Common myeloid progenitor, CD34-positive (primary cell): ENCODE data around the gene APOL4.

Source experiments
- CTCF ChIA-PET: fragments of 350-600 bp; sonication (Branson Sonifier 250); formaldehyde crosslinking; loops from one replicate; lab custom pipeline; 2021; ENCODE audit warnings: antibody characterized with exemption; lab: Charles Lee
- POLR2A ChIA-PET: fragments of 350-600 bp; sonication (Branson Sonifier 250); formaldehyde crosslinking; loops from one replicate; lab custom pipeline; 2021; ENCODE audit warnings: antibody characterized with exemption; lab: Charles Lee
- DNase-seq, 3 donors: peaks; one replicate each; pipeline versions ENCODE4 v3.0.0 to v3.0.0-alpha.2; 2013
- H3K27ac ChIP-seq, 2 experiments: 1 replicate in 1 of 2; 2 replicates in 1 of 2; pipeline ENCODE4 v1.7.0; 2013; ENCODE audit warnings: inconsistent platforms in 2 of 2, low read length in 2 of 2, mild to moderate bottlenecking in 2 of 2, low read depth in 1 of 2, moderate library complexity in 1 of 2; ENCODE audit not compliant: severe bottlenecking in 2 of 2, insufficient read depth in 1 of 2, poor library complexity in 1 of 2
- H3K27me3 ChIP-seq, 5 experiments: replicated peaks in 2 of 5; 1 replicate in 3 of 5; 2 replicates in 2 of 5; pipeline versions ENCODE4 v1.6.1 to v1.7.0; 2013; ENCODE audit warnings: low read length in 4 of 5, mild to moderate bottlenecking in 2 of 5, moderate library complexity in 2 of 5, inconsistent platforms in 1 of 5; ENCODE audit not compliant: insufficient read depth in 5 of 5, control insufficient read depth in 4 of 5
- H3K36me3 ChIP-seq, 4 experiments: 1 replicate in 2 of 4; 2 replicates in 2 of 4; pipeline versions ENCODE4 v1.6.1 to v1.7.0; 2013; ENCODE audit warnings: low read length in 3 of 4, control low read depth in 1 of 4, mild to moderate bottlenecking in 1 of 4; ENCODE audit not compliant: control insufficient read depth in 4 of 4, insufficient read depth in 4 of 4
- H3K4me1 ChIP-seq, 4 experiments: 1 replicate in 3 of 4; 2 replicates in 1 of 4; pipeline versions ENCODE4 v1.6.1 to v1.7.1; 2013; ENCODE audit warnings: low read length in 3 of 4, mild to moderate bottlenecking in 3 of 4, control low read depth in 1 of 4, inconsistent platforms in 1 of 4, moderate library complexity in 1 of 4; ENCODE audit not compliant: control insufficient read depth in 4 of 4, insufficient read depth in 4 of 4; ENCODE audit errors: control extremely low read depth in 1 of 4
- H3K4me3 ChIP-seq, 7 experiments: 1 replicate in 4 of 7; 2 replicates in 3 of 7; pipeline versions ENCODE4 v1.5.1 to v1.7.0; 2013; ENCODE audit warnings: mild to moderate bottlenecking in 7 of 7, low read length in 6 of 7, moderate library complexity in 6 of 7, inconsistent platforms in 2 of 7, low read depth in 2 of 7, control low read depth in 1 of 7; ENCODE audit not compliant: insufficient read depth in 4 of 7, control insufficient read depth in 1 of 7; ENCODE audit errors: extremely low read depth in 1 of 7
- H3K9me3 ChIP-seq, 5 experiments: 1 replicate in 4 of 5; 2 replicates in 1 of 5; pipeline versions ENCODE4 v1.6.1 to v1.7.1; 2013; ENCODE audit warnings: low read length in 4 of 5, mild to moderate bottlenecking in 2 of 5, inconsistent platforms in 1 of 5, low read depth in 1 of 5, moderate library complexity in 1 of 5; ENCODE audit not compliant: control insufficient read depth in 4 of 5, insufficient read depth in 2 of 5; ENCODE audit errors: control extremely low read depth in 1 of 5
- WGBS: methylation state at CpG from one replicate; pipeline ENCODE4 v1.1.5; 2013; ENCODE audit not compliant: insufficient coverage; 5-methylcytosine and 5-hydroxymethylcytosine counted together

The APOL4 gene

DNA sequence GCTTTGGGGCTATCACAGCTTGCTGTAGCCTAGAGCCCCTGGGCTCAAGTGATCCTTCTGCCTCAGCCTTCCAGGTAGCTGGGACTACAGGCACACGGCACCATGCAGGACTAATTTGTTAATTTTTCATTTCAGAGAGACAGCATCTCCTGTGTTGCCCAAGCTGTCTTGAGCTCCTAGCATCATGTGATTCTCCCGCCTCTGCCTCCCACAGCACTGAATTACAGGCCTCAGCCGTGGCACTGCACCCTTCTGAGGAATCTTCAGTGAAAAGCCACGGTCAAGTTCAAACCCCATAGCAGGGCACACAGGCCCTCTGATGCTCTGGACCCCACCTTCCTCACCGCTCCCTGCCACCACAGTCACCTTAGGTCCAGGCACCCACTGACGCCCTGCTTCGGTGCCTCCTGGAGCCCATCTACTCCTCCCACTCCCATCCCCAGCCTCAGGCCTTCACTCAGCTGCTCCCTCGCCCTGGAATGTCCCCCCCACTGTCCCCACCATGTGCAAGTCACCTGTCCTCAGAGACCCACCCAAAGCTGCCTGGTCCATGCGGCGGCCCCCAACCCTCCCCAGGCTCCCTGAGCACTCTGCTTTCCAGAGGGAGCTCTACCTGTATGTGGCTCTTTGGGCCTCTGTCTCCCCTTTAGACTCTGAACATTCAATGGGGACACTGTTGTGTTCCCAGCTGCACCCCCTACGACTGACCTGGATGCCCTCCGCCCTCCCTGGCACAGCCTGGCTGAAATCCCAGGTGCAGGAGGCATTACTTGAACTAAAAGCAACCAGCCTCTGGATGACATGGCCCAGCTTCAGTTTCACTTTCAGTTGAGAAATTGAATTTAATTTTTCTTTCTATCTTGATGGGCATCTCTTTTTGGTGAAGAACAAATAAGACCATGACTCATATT is 36.1 kb upstream of the APOL4 start:
- peaks cover 9 to 32% (median 26%) of the 10 kb centered on the region in 4 experiments for H3K4me1 ChIP-seq
- ChIA-PET CTCF (interaction anchor here (0.6 to 6.0 kb wide), 15 partner anchors 10 to 59 kb away, joined by 3 to 29 read pairs (median 4); partner anchors contain the start of gene APOL1), POLR2A (no interaction called here)
- H3K36me3 ChIP-seq: peaks cover 6 to 35% (median 19%) of the 10 kb centered on the region in 4 experiments
- H3K27ac ChIP-seq: peak overlapping the region in 1 of 2 experiments; percentile 93
- WGBS: 82% methylated on average over 12 of the region's 12 CpGs
- peak in 2 of 3 donors; percentile 42 to 45 for DNase-seq
- H3K4me3 ChIP-seq: peak overlapping the region; percentile 11 to 99 (median 89)
- peaks cover 0 to 3% (median 0%) of the 10 kb centered on the region in 5 experiments for H3K9me3 ChIP-seq
- no peaks in the 10 kb centered on the region for H3K27me3 ChIP-seq

- Histone ChIP-seq H3K27me3 (no peaks in the 10 kb centered on the region), H3K4me3 (no peak overlapping the region), H3K4me1 (peaks cover 9 to 32% (median 26%) of the 10 kb centered on the region in 4 experiments), H3K36me3 (peaks cover 6 to 41% (median 28%) of the 10 kb centered on the region in 4 experiments), H3K9me3 (peaks cover 0 to 3% (median 0%) of the 10 kb centered on the region in 5 experiments), H3K27ac (no peak overlapping the region)
- POLR2A ChIA-PET: no interaction called here
- WGBS: 99% methylated on average over 9 of the region's 14 CpGs
- no peak for DNase-seq
- CTCF ChIA-PET: interaction anchor here (0.8 to 6.0 kb wide), 9 partner anchors 9 to 50 kb away, joined by 3 to 29 read pairs (median 4); no protein-coding TSS in a partner anchor
These were observed 35.0 kb upstream of the APOL4 start for GRCh38 chr22:36236388-36237319.

DNA sequence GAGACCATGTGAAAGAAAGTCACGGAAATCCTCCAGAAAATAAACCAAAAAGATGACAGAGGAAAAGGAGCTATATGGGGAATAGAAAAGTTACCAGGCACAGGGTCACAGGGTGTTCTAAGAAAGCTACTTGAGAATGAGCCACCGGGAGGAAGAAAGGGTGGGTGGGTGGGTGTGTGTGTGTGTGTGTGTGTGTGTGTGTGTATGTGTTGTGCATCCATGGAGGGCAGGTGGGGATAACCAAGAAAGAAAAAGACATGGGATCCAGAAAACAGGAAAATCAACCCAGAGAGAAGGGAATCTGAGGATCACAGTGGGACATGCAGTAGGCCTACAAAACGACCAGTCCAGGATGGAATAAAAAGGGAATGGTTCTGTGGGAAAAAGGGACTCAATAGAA is 34.0 kb upstream of the APOL4 start:
- Histone ChIP-seq H3K36me3 (peaks cover 6 to 50% (median 33%) of the 10 kb centered on the region in 4 experiments), H3K4me1 (peaks cover 9 to 32% (median 26%) of the 10 kb centered on the region in 4 experiments)
- CTCF ChIA-PET: interaction anchor here (1.0 to 6.0 kb wide), 4 partner anchors 8 to 51 kb away, joined by 3 to 29 read pairs (median 8); no protein-coding TSS in a partner anchor

GRCh38 chr22:36234919-36235318 is 33.3 kb upstream of the APOL4 start:
- DNase-seq: no peak
- Histone ChIP-seq H3K27me3 (no peaks in the 10 kb centered on the region), H3K36me3 (peaks cover 9 to 57% (median 37%) of the 10 kb centered on the region in 4 experiments), H3K9me3 (peaks cover 0 to 3% (median 0%) of the 10 kb centered on the region in 5 experiments), H3K4me3 (no peak overlapping the region), H3K4me1 (peaks cover 9 to 31% (median 26%) of the 10 kb centered on the region in 4 experiments), H3K27ac (no peak overlapping the region)
- CTCF ChIA-PET: no interaction called here
- WGBS: 80% methylated on average over 2 of the region's 2 CpGs
- POLR2A ChIA-PET: no interaction called here

More for the DNA sequence above, 34.0 kb upstream of the APOL4 start:
- no peak overlapping the region for H3K27ac ChIP-seq
- POLR2A ChIA-PET: no interaction called here
- WGBS: no CpG with 5 or more reads among the region's 3 CpGs
- peaks cover 0 to 3% (median 0%) of the 10 kb centered on the region in 5 experiments for H3K9me3 ChIP-seq
- H3K27me3 ChIP-seq: no peaks in the 10 kb centered on the region
- DNase-seq: no peak
- no peak overlapping the region for H3K4me3 ChIP-seq

DNA sequence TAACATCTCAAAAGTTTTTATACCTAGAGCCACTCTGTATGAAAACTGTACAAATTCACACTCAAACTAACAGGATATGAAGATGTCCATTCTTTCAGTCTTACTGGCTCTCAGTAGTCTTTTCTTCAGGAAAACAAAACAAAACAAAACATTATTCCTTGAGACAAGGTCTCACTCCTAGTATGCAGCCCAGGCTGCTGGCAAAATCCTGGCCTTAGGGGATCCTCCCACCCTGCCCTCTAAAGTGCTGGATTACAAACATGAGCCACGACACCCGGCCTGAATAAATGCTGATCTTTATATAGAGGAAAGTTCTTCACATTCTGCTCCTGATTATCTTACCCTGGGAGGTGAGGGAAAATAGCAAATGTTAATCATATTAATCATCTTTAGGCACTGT is 32.6 kb upstream of the APOL4 start:
- peaks cover 9 to 62% (median 38%) of the 10 kb centered on the region in 4 experiments for H3K36me3 ChIP-seq
- no peak for DNase-seq
- no peak overlapping the region for H3K4me3 ChIP-seq
- POLR2A ChIA-PET: no interaction called here
- no peak overlapping the region for H3K27ac ChIP-seq
- H3K27me3 ChIP-seq: no peaks in the 10 kb centered on the region
- no CpG with 5 or more reads among the region's 2 CpGs for WGBS
- peaks cover 0 to 3% (median 0%) of the 10 kb centered on the region in 5 experiments for H3K9me3 ChIP-seq
- H3K4me1 ChIP-seq: peaks cover 9 to 27% (median 23%) of the 10 kb centered on the region in 4 experiments
- CTCF ChIA-PET: interaction anchor here (1.0 to 1.4 kb wide), 2 partner anchors 13 to 109 kb away, joined by 3 read pairs; no protein-coding TSS in a partner anchor

DNA sequence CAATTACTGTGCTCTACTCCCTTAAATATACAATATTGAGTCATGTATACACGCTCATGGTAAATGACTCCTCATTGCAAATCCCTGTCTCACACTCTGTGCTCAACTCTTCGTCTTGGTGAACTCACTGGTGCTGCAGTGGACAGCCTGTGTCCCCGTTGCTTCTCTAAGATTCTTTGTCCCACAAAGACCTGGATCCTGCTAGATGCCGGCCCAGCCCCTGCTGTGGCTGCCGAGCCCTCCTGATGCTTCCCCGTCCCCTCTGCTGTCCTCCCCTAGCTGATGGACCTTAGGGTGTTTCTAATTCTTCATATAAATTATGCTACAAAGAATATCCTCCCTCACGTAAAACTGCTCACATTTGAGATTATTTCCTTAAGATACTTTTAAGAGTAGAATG is 32.2 kb upstream of the APOL4 start:
- H3K36me3 ChIP-seq: peaks cover 9 to 65% (median 39%) of the 10 kb centered on the region in 4 experiments
- ChIA-PET CTCF (interaction anchor here (1.0 to 1.4 kb wide), 2 partner anchors 13 to 109 kb away, joined by 3 read pairs; no protein-coding TSS in a partner anchor), POLR2A (no interaction called here)
- H3K9me3 ChIP-seq: peaks cover 0 to 3% (median 0%) of the 10 kb centered on the region in 5 experiments
- no peaks in the 10 kb centered on the region for H3K27me3 ChIP-seq
- no peak for DNase-seq
- H3K4me3 ChIP-seq: no peak overlapping the region
- peaks cover 9 to 26% (median 21%) of the 10 kb centered on the region in 4 experiments for H3K4me1 ChIP-seq
- WGBS: 100% methylated on average over 3 of the region's 7 CpGs
- no peak overlapping the region for H3K27ac ChIP-seq
